Measurements from ENCODE around the gene BACE1. TPM values are rescaled to one million over a fixed set of nuclear protein-coding genes. Genes with fewer than 3 reads are reported as not detected.

BACE1 gene
- total and polyA plus RNA-seq, 2 experiments from 2014 or later: 2.4 to 7.2 TPM

- Mint-ChIP-seq H3K36me3 (ENCODE audit: low read depth) (peaks cover 6% of the 10 kb centered on the region; the same call in 2 of the 3 replicates), H3K27ac (no peak overlapping the region), H3K9me3 (no peaks in the 10 kb centered on the region), H3K4me3 (no peak overlapping the region), H3K4me1 (peaks cover 9% of the 10 kb centered on the region), H3K27me3 (ENCODE audit: insufficient read depth, low read depth, poor library complexity) (no peaks in the 10 kb centered on the region)
- H3K9me2 ChIP-seq (ENCODE audit: insufficient read depth): no peaks in the 10 kb centered on the region
- no peak overlapping the region for H3K27ac ChIP-seq (ENCODE audit: low read depth)
- no peaks in the 10 kb centered on the region for H3K4me1 ChIP-seq (ENCODE audit: insufficient read depth)
- no peak overlapping the region for H3K4me3 ChIP-seq
- H3K27me3 ChIP-seq (ENCODE audit: insufficient read depth): peaks cover 9% of the 10 kb centered on the region
- H2AFZ ChIP-seq: no peak overlapping the region
- DNase-seq (ENCODE audit: low spot score) (no peak), ATAC-seq (no peak)
- H3K79me2 ChIP-seq (replicated peaks; ENCODE audit: insufficient read depth): no peaks in the 10 kb centered on the region
- H3K36me3 ChIP-seq (ENCODE audit: insufficient read depth): no peaks in the 10 kb centered on the region
- peaks cover 19% of the 10 kb centered on the region; the same call in 1 of the 2 replicates for H4K20me1 ChIP-seq (replicated peaks; ENCODE audit: insufficient read depth)
- H3F3A ChIP-seq (replicated peaks; ENCODE audit: low read depth): no peaks in the 10 kb centered on the region
- TF ChIP-seq NANOG (IDR thresholded peaks at IDR 0.05; ENCODE audit: borderline replicate concordance) (no peak), CREB1 (CRISPR knock-in tag; IDR thresholded peaks at IDR 0.05; ENCODE audit: low read depth) (no peak), POLR2AphosphoS5 (IDR thresholded peaks at IDR 0.05; ENCODE audit: low read depth) (no peak), ETS1 (IDR thresholded peaks at IDR 0.05) (no peak), ZNF114 (CRISPR knock-in tag; IDR thresholded peaks at IDR 0.05) (no peak), EZH2 (IDR thresholded peaks at IDR 0.05; ENCODE audit: low read depth, unreplicated experiment) (no peak), JUNB (IDR thresholded peaks at IDR 0.05; ENCODE audit: unreplicated experiment) (no peak), ZNF462 (CRISPR knock-in tag; IDR thresholded peaks at IDR 0.05) (no peak), ZNF331 (CRISPR knock-in tag; IDR thresholded peaks at IDR 0.05; ENCODE audit: low read depth) (no peak), EZH2phosphoT487 (IDR thresholded peaks at IDR 0.05; ENCODE audit: unreplicated experiment) (no peak), STAT1 (IDR thresholded peaks at IDR 0.05; ENCODE audit: unreplicated experiment) (no peak)
- TF ChIP-seq, protein P1, sequence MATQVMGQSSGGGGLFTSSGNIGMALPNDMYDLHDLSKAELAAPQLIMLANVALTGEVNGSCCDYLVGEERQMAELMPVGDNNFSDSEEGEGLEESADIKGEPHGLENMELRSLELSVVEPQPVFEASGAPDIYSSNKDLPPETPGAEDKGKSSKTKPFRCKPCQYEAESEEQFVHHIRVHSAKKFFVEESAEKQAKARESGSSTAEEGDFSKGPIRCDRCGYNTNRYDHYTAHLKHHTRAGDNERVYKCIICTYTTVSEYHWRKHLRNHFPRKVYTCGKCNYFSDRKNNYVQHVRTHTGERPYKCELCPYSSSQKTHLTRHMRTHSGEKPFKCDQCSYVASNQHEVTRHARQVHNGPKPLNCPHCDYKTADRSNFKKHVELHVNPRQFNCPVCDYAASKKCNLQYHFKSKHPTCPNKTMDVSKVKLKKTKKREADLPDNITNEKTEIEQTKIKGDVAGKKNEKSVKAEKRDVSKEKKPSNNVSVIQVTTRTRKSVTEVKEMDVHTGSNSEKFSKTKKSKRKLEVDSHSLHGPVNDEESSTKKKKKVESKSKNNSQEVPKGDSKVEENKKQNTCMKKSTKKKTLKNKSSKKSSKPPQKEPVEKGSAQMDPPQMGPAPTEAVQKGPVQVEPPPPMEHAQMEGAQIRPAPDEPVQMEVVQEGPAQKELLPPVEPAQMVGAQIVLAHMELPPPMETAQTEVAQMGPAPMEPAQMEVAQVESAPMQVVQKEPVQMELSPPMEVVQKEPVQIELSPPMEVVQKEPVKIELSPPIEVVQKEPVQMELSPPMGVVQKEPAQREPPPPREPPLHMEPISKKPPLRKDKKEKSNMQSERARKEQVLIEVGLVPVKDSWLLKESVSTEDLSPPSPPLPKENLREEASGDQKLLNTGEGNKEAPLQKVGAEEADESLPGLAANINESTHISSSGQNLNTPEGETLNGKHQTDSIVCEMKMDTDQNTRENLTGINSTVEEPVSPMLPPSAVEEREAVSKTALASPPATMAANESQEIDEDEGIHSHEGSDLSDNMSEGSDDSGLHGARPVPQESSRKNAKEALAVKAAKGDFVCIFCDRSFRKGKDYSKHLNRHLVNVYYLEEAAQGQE (IDR thresholded peaks at IDR 0.05; ENCODE audit: unreplicated experiment): no peak
- TF ChIP-seq, protein P2, sequence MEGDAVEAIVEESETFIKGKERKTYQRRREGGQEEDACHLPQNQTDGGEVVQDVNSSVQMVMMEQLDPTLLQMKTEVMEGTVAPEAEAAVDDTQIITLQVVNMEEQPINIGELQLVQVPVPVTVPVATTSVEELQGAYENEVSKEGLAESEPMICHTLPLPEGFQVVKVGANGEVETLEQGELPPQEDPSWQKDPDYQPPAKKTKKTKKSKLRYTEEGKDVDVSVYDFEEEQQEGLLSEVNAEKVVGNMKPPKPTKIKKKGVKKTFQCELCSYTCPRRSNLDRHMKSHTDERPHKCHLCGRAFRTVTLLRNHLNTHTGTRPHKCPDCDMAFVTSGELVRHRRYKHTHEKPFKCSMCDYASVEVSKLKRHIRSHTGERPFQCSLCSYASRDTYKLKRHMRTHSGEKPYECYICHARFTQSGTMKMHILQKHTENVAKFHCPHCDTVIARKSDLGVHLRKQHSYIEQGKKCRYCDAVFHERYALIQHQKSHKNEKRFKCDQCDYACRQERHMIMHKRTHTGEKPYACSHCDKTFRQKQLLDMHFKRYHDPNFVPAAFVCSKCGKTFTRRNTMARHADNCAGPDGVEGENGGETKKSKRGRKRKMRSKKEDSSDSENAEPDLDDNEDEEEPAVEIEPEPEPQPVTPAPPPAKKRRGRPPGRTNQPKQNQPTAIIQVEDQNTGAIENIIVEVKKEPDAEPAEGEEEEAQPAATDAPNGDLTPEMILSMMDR (conservative IDR thresholded peaks at IDR 0.05; ENCODE audit: low read depth in 2 of 2): no peak
- no peak overlapping the region for H3K4me2 ChIP-seq
These were observed 44.8 kb downstream of the BACE1 start for GRCh38 chr11:117271208-117271607.

All from GM23338 (cell line).